ENCODE data around the gene AUTS2.
A peak's percentile ranks its signal among the peaks of the same experiment; 100 is the strongest.

Gene AUTS2

GRCh38 chr7:70460071-70460470, 861.8 kb downstream of the AUTS2 start:
- Histone ChIP-seq H3K4me1 (ENCODE audit: insufficient read depth, low read length, severe bottlenecking) (peaks cover 51% of the 10 kb centered on the region), H3K27me3 (ENCODE audit: insufficient read depth, low read length) (no peaks in the 10 kb centered on the region), H3K4me2 (ENCODE audit: low read length) (peak overlapping the region; percentile 44), H3K79me2 (ENCODE audit: insufficient read depth, low read length) (no peaks in the 10 kb centered on the region), H2AFZ (ENCODE audit: low read length) (no peak overlapping the region), H3K9me2 (ENCODE audit: low read depth, low read length) (no peaks in the 10 kb centered on the region), H3K27ac (ENCODE audit: low read depth, low read length, poor library complexity, severe bottlenecking) (peak overlapping the region; percentile 95), H3F3A (ENCODE audit: insufficient read depth, low read length) (peaks cover 7% of the 10 kb centered on the region; the same call in 1 of the 2 replicates), H3K9ac (ENCODE audit: low read length) (peak overlapping the region; percentile 13; the same call in 1 of the 2 replicates), H3K36me3 (ENCODE audit: insufficient read depth, low read length) (no peaks in the 10 kb centered on the region), H3K9me3 (ENCODE audit: low read length) (no peaks in the 10 kb centered on the region), H3K4me3 (ENCODE audit: low read depth, low read length, poor library complexity, severe bottlenecking) (peak overlapping the region; percentile 12), H4K20me1 (ENCODE audit: insufficient read depth, low read length) (no peaks in the 10 kb centered on the region)
- TF ChIP-seq CTCF (IDR thresholded peaks at IDR 0.05; ENCODE audit: low read length) = no peak
- TF ChIP-seq EZH2 (IDR thresholded peaks at IDR 0.05; ENCODE audit: borderline replicate concordance, low read length) = no peak

- Histone ChIP-seq H2AFZ (ENCODE audit: low read length) (no peak overlapping the region), H3F3A (ENCODE audit: insufficient read depth, low read length) (peaks cover 7% of the 10 kb centered on the region; the same call in 1 of the 2 replicates), H3K36me3 (ENCODE audit: insufficient read depth, low read length) (no peaks in the 10 kb centered on the region), H3K9me2 (ENCODE audit: low read depth, low read length) (no peaks in the 10 kb centered on the region), H3K9ac (ENCODE audit: low read length) (no peak overlapping the region), H4K20me1 (ENCODE audit: insufficient read depth, low read length) (no peaks in the 10 kb centered on the region), H3K27me3 (ENCODE audit: insufficient read depth, low read length) (no peaks in the 10 kb centered on the region), H3K27ac (ENCODE audit: low read depth, low read length, poor library complexity, severe bottlenecking) (no peak overlapping the region), H3K4me1 (ENCODE audit: insufficient read depth, low read length, severe bottlenecking) (peaks cover 46% of the 10 kb centered on the region), H3K4me2 (ENCODE audit: low read length) (no peak overlapping the region), H3K9me3 (ENCODE audit: low read length) (no peaks in the 10 kb centered on the region), H3K79me2 (ENCODE audit: insufficient read depth, low read length) (no peaks in the 10 kb centered on the region), H3K4me3 (ENCODE audit: low read depth, low read length, poor library complexity, severe bottlenecking) (no peak overlapping the region)
- TF ChIP-seq EZH2 (IDR thresholded peaks at IDR 0.05; ENCODE audit: borderline replicate concordance, low read length) (no peak), CTCF (IDR thresholded peaks at IDR 0.05; ENCODE audit: low read length) (no peak)
Observed at GRCh38 chr7:70460562-70460961, 862.3 kb downstream of the AUTS2 start.

- H3K4me1 ChIP-seq (ENCODE audit: insufficient read depth, low read length, severe bottlenecking) = peaks cover 17% of the 10 kb centered on the region
- no peaks in the 10 kb centered on the region for H3K9me2 ChIP-seq (ENCODE audit: low read depth, low read length)
- no peaks in the 10 kb centered on the region for H4K20me1 ChIP-seq (ENCODE audit: insufficient read depth, low read length)
- H3K9me3 ChIP-seq (ENCODE audit: low read length) = no peaks in the 10 kb centered on the region
- H3K27ac ChIP-seq (ENCODE audit: low read depth, low read length, poor library complexity, severe bottlenecking) = no peak overlapping the region
- no peaks in the 10 kb centered on the region for H3F3A ChIP-seq (ENCODE audit: insufficient read depth, low read length)
- no peaks in the 10 kb centered on the region for H3K27me3 ChIP-seq (ENCODE audit: insufficient read depth, low read length)
- no peaks in the 10 kb centered on the region for H3K79me2 ChIP-seq (ENCODE audit: insufficient read depth, low read length)
- no peak overlapping the region for H2AFZ ChIP-seq (ENCODE audit: low read length)
- H3K36me3 ChIP-seq (ENCODE audit: insufficient read depth, low read length) = no peaks in the 10 kb centered on the region
- no peak overlapping the region for H3K4me3 ChIP-seq (ENCODE audit: low read depth, low read length, poor library complexity, severe bottlenecking)
- TF ChIP-seq CTCF (IDR thresholded peaks at IDR 0.05; ENCODE audit: low read length) (no peak), EZH2 (IDR thresholded peaks at IDR 0.05; ENCODE audit: borderline replicate concordance, low read length) (no peak)
- no peak overlapping the region for H3K9ac ChIP-seq (ENCODE audit: low read length)
- no peak overlapping the region for H3K4me2 ChIP-seq (ENCODE audit: low read length)
Observed at GRCh38 chr7:70463352-70463938, 865.2 kb downstream of the AUTS2 start.

Data from OCI-LY1 (cell line).